CD4-positive, alpha-beta memory T cell (primary cell): ENCODE data around the gene LMBRD2. TPM values are rescaled to one million over a fixed set of nuclear protein-coding genes. Genes with fewer than 3 reads are reported as not detected.

Experiments
- CTCF ChIA-PET: fragments of 350-600 bp; sonication (Branson Sonifier 250); formaldehyde crosslinking; loops from one replicate; lab custom pipeline; 2021; ENCODE audit warnings: inconsistent platforms; ENCODE audit not compliant: partially characterized antibody; lab: Charles Lee
- POLR2A ChIA-PET: fragments of 350-600 bp; sonication (Branson Sonifier 250); formaldehyde crosslinking; loops from one replicate; lab custom pipeline; 2021; ENCODE audit not compliant: partially characterized antibody; lab: Charles Lee
- DNase-seq, 5 donors: peaks; one replicate each; pipeline versions ENCODE4 v3.0.0 to v3.0.0-alpha.2; 2020 to 2022; ENCODE audit warnings: mixed read lengths in 1 of 5
- H3K27ac ChIP-seq: one replicate; pipeline ENCODE4 v1.7.0; 2013; ENCODE audit warnings: low read depth, low read length
- H3K27me3 ChIP-seq: 2 replicates; pipeline ENCODE4 v1.7.0; 2013; ENCODE audit warnings: mild to moderate bottlenecking, low read length, moderate library complexity; ENCODE audit not compliant: insufficient read depth
- H3K36me3 ChIP-seq: 2 replicates; pipeline ENCODE4 v1.7.0; 2013; ENCODE audit warnings: mild to moderate bottlenecking, low read length, moderate library complexity; ENCODE audit not compliant: insufficient read depth
- H3K4me1 ChIP-seq: 2 replicates; pipeline ENCODE4 v1.7.0; 2013; ENCODE audit warnings: mild to moderate bottlenecking, low read length, moderate library complexity; ENCODE audit not compliant: insufficient read depth
- H3K4me3 ChIP-seq, 2 donors: one replicate each; pipeline ENCODE4 v1.7.0; 2013; ENCODE audit warnings: low read length in 2 of 2, mild to moderate bottlenecking in 1 of 2
- H3K9me3 ChIP-seq, 2 donors: one replicate each; pipeline ENCODE4 v1.7.0; 2013; ENCODE audit warnings: low read length in 2 of 2, control low read depth in 1 of 2; ENCODE audit not compliant: control insufficient read depth in 1 of 2
- H3K27ac Mint-ChIP-seq, 7 donors: one replicate each; pipeline ENCODE4 v1.8.0; 2020 to 2021; ENCODE audit warnings: mixed read lengths in 7 of 7, mild to moderate bottlenecking in 6 of 7, inconsistent platforms in 3 of 7, moderate library complexity in 3 of 7
- H3K27me3 Mint-ChIP-seq, 2 donors: one replicate each; pipeline ENCODE4 v1.8.0; 2020 to 2021; ENCODE audit warnings: mixed read lengths in 2 of 2
- H3K36me3 Mint-ChIP-seq, 2 donors: one replicate each; pipeline ENCODE4 v1.8.0; 2020 to 2021; ENCODE audit warnings: mixed read lengths in 2 of 2, inconsistent platforms in 1 of 2, mild to moderate bottlenecking in 1 of 2
- H3K4me1 Mint-ChIP-seq, 4 donors: one replicate each; pipeline ENCODE4 v1.8.0; 2020 to 2021; ENCODE audit warnings: mixed read lengths in 4 of 4, mild to moderate bottlenecking in 1 of 4
- H3K4me3 Mint-ChIP-seq, 8 donors: one replicate each; pipeline ENCODE4 v1.8.0; 2020 to 2021; ENCODE audit warnings: mixed read lengths in 8 of 8, mild to moderate bottlenecking in 7 of 8, moderate library complexity in 6 of 8, inconsistent platforms in 3 of 8
- H3K9me3 Mint-ChIP-seq, 8 donors: one replicate each; pipeline ENCODE4 v1.8.0; 2020 to 2021; ENCODE audit warnings: mixed read lengths in 8 of 8, mild to moderate bottlenecking in 5 of 8, inconsistent platforms in 3 of 8, moderate library complexity in 1 of 8
- intact Hi-C: fragments of 100-400 bp; cut with micrococcal nuclease; formaldehyde crosslinking; loops from one replicate; pipeline ENCODE4 v1.15.1; 2023
- microRNA-seq: library from miRNA; unstranded; fragments of <30 nt; microRNA quantifications from one replicate; pipeline ENCODE4 v1.2.0, GENCODE V29; 2021; ENCODE audit warnings: borderline replicate concordance, borderline number of aligned reads, borderline microRNAs expressed, mixed read lengths
- polyA plus RNA-seq, 2 donors: library from polyadenylated mRNA; unstranded; fragments of 300-500 nt; fragmentation: Illumina TruSeq; gene quantifications; one replicate each; pipeline ENCODE4 v1.2.3, GENCODE V29; 2021
- total RNA-seq, 2 experiments: library from RNA; stranded (reverse); gene quantifications; one replicate each; pipeline ENCODE4 v1.2.3, GENCODE V29; 2021

Gene LMBRD2
- total and polyA plus RNA-seq, 4 experiments from 2014 or later = 3.0 to 16.6 (median 10.1) TPM

- H3K4me1 Mint-ChIP-seq = peaks cover 0 to 5% (median under 1%) of the 10 kb centered on the region in 4 donors
- no peaks in the 10 kb centered on the region for H3K9me3 Mint-ChIP-seq
- no peak for DNase-seq
- Histone ChIP-seq H3K27ac (no peak overlapping the region), H3K9me3 (no peaks in the 10 kb centered on the region), H3K36me3 (no peaks in the 10 kb centered on the region), H3K27me3 (no peaks in the 10 kb centered on the region), H3K4me1 (no peaks in the 10 kb centered on the region), H3K4me3 (no peak overlapping the region)
- ChIA-PET POLR2A (no interaction called here), CTCF (no interaction called here)
- intact Hi-C loops = no loop called here
- H3K36me3 Mint-ChIP-seq = no peaks in the 10 kb centered on the region
- H3K4me3 Mint-ChIP-seq = no peak overlapping the region
- H3K27me3 Mint-ChIP-seq = peaks cover 2 to 5% of the 10 kb centered on the region in 2 donors
- no peak overlapping the region for H3K27ac Mint-ChIP-seq
Measured at GRCh38 chr5:36052538-36052937, 99.1 kb downstream of the LMBRD2 start.

DNA sequence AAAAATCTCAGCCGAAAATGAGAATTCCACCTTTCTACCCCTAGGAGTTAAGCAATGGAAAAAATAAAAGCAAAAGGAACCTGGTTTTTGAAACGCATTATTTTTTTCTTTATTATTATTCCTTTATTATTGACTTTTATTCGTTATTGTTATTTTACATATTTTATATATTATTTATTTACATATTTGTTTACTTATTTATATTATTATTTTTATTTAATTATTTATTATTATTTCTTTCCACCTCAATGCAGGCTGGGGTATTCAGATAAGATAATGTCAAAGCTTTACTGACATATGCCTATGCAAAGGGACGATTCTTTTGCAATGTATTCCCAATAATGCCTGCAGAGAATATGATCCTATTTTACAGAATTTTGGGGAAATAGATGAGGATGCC is 101.7 kb downstream of the LMBRD2 start:
- no peak overlapping the region for H3K4me3 ChIP-seq
- peaks cover 0 to 5% (median 0%) of the 10 kb centered on the region in 4 donors for H3K4me1 Mint-ChIP-seq
- no peaks in the 10 kb centered on the region for H3K4me1 ChIP-seq
- no peak overlapping the region for H3K4me3 Mint-ChIP-seq
- H3K9me3 Mint-ChIP-seq = peaks cover 0 to 1% (median 0%) of the 10 kb centered on the region in 8 donors
- intact Hi-C loops = no loop called here
- H3K27ac ChIP-seq = no peak overlapping the region
- H3K27me3 Mint-ChIP-seq = peaks cover 2 to 3% of the 10 kb centered on the region in 2 donors
- ChIA-PET POLR2A (no interaction called here), CTCF (no interaction called here)
- no peaks in the 10 kb centered on the region for H3K27me3 ChIP-seq
- no peak overlapping the region for H3K27ac Mint-ChIP-seq
- H3K36me3 ChIP-seq = no peaks in the 10 kb centered on the region
- H3K36me3 Mint-ChIP-seq = no peaks in the 10 kb centered on the region
- no peak for DNase-seq
- H3K9me3 ChIP-seq = no peaks in the 10 kb centered on the region

Small RNA genes lying within 50 kb of the gene (microRNA-seq; reads per million reads assigned to microRNA genes)
- 2.2 reads per million for gene MIR580

Other genes with a start within 250 kb of the LMBRD2 start
- gene CAPSL, start 213.3 kb downstream of the LMBRD2 start, total RNA-seq = not detected
- gene CAPSL, start 213.3 kb downstream of the LMBRD2 start, polyA plus RNA-seq = not detected
- not detected for gene UGT3A1, start 160.5 kb downstream of the LMBRD2 start, total RNA-seq
- not detected for gene UGT3A1, start 160.5 kb downstream of the LMBRD2 start, polyA plus RNA-seq
- gene UGT3A2, start 85.0 kb downstream of the LMBRD2 start, total RNA-seq = not detected
- under 1 TPM in 1 of 2 donors, not detected in 1; 0.17 TPM for gene UGT3A2, start 85.0 kb downstream of the LMBRD2 start, polyA plus RNA-seq
- gene SKP2, start 224 bp upstream of the LMBRD2 start, total RNA-seq = 10 to 100 TPM; 21.0 to 23.9 TPM
- gene SKP2, start 224 bp upstream of the LMBRD2 start, polyA plus RNA-seq = 10 to 100 TPM; 18.3 to 19.2 TPM
- 10 to 100 TPM; 14.1 to 14.5 TPM for gene NADK2, start 90.0 kb upstream of the LMBRD2 start, total RNA-seq
- 1 to 10 TPM; 5.8 to 7.9 TPM for gene NADK2, start 90.0 kb upstream of the LMBRD2 start, polyA plus RNA-seq
- gene RANBP3L, start 150.0 kb upstream of the LMBRD2 start, total RNA-seq = not detected
- gene RANBP3L, start 150.0 kb upstream of the LMBRD2 start, polyA plus RNA-seq = not detected